Keratinocyte (primary cell): ENCODE results near the gene L1CAM. TPM values are rescaled to one million over a fixed set of nuclear protein-coding genes. Genes with fewer than 3 reads are reported as not detected.

Experiments used
- DNase-seq: peaks from one replicate; pipeline ENCODE4 v3.0.0-alpha.2; 2011; ENCODE audit warnings: low read depth, missing footprints, low spot score
- FAIRE-seq: peaks from 2 replicates; lab custom pipeline; 2011; peaks lifted over from hg19 to GRCh38; lab: Jason Lieb, UNC
- H2AFZ ChIP-seq: 2 replicates; pipeline ENCODE4 v1.6.0; 2012; ENCODE audit warnings: low read length, control low read depth, inconsistent platforms; ENCODE audit not compliant: control insufficient read depth
- H3K27ac ChIP-seq: 2 replicates; pipeline ENCODE4 v1.5.1; 2011; ENCODE audit warnings: low read length; ENCODE audit not compliant: control insufficient read depth, insufficient read depth
- H3K27me3 ChIP-seq: 3 replicates; pipeline ENCODE4 v1.6.0; 2011; ENCODE audit warnings: low read length; ENCODE audit not compliant: control insufficient read depth, insufficient read depth; ENCODE audit errors: extremely low read depth
- H3K36me3 ChIP-seq, 2 experiments: 2 replicates in 1 of 2; 3 replicates in 1 of 2; pipeline ENCODE4 v1.5.1; 2011; ENCODE audit warnings: low read length in 2 of 2, mild to moderate bottlenecking in 1 of 2; ENCODE audit not compliant: control insufficient read depth in 2 of 2, insufficient read depth in 2 of 2; ENCODE audit errors: extremely low read depth in 1 of 2
- H3K4me1 ChIP-seq: 3 replicates; pipeline ENCODE4 v1.5.1; 2011; ENCODE audit warnings: low read length; ENCODE audit not compliant: control insufficient read depth, insufficient read depth; ENCODE audit errors: extremely low read depth
- H3K4me2 ChIP-seq: 3 replicates; pipeline ENCODE4 v1.6.0; 2011; ENCODE audit warnings: low read depth, low read length; ENCODE audit not compliant: control insufficient read depth, insufficient read depth; ENCODE audit errors: extremely low read depth
- H3K4me3 ChIP-seq, 3 experiments: fragments of 200-600 bp in 1 of 3; sonication (generic) in 1 of 3; 2 replicates in 2 of 3; 3 replicates in 1 of 3; pipeline ENCODE4 v1.5.1; 2011 to 2016; ENCODE audit warnings: low read length in 3 of 3, mild to moderate bottlenecking in 3 of 3, control low read depth in 2 of 3, inconsistent platforms in 1 of 3, low read depth in 1 of 3, mixed read lengths in 1 of 3, mixed run types in 1 of 3, moderate library complexity in 1 of 3; ENCODE audit not compliant: control insufficient read depth in 2 of 3, insufficient read depth in 2 of 3; ENCODE audit errors: extremely low read depth in 1 of 3
- H3K79me2 ChIP-seq: 2 replicates; pipeline ENCODE4 v1.6.0; 2012; ENCODE audit warnings: low read length; ENCODE audit not compliant: control insufficient read depth, insufficient read depth
- H3K9ac ChIP-seq: 3 replicates; pipeline ENCODE4 v1.6.0; 2011; ENCODE audit warnings: low read length; ENCODE audit not compliant: control insufficient read depth, insufficient read depth; ENCODE audit errors: extremely low read depth
- H3K9me1 ChIP-seq: 3 replicates; pipeline ENCODE4 v1.6.0; 2011; ENCODE audit warnings: low read length; ENCODE audit not compliant: control insufficient read depth, insufficient read depth; ENCODE audit errors: extremely low read depth
- H3K9me3 ChIP-seq: 2 replicates; pipeline ENCODE4 v1.5.1; 2012; ENCODE audit warnings: low read depth, low read length; ENCODE audit not compliant: control insufficient read depth
- H4K20me1 ChIP-seq: 3 replicates; pipeline ENCODE4 v1.6.0; 2011; ENCODE audit warnings: low read length; ENCODE audit not compliant: control insufficient read depth, insufficient read depth; ENCODE audit errors: extremely low read depth
- CTCF ChIP-seq, 3 experiments: IDR thresholded peaks in 1 of 3; conservative IDR thresholded peaks in 1 of 3; optimal IDR thresholded peaks in 1 of 3; 2 replicates in 2 of 3; 3 replicates in 1 of 3; pipeline versions ENCODE3 to v1.5.1; 2011; ENCODE audit warnings: low read length in 3 of 3, mild to moderate bottlenecking in 3 of 3, moderate library complexity in 2 of 3, control low read depth in 1 of 3, inconsistent platforms in 1 of 3; ENCODE audit not compliant: insufficient read depth in 2 of 3; ENCODE audit errors: extremely low read depth in 1 of 3
- EZH2 ChIP-seq: IDR thresholded peaks from one replicate; pipeline ENCODE4 v1.6.1; 2012; ENCODE audit warnings: inconsistent platforms, mild to moderate bottlenecking, low read length, moderate library complexity
- dilution Hi-C: fragments of 300-500 bp; cut with MboI; formaldehyde crosslinking; loops from one replicate; pipeline ENCODE4 v1.7.0; 2020; ENCODE audit warnings: low sequenced_read_pairs; ENCODE audit not compliant: extremely low pct_ligation_motif_present
- polyA plus RNA-seq, 5 experiments: library from polyadenylated mRNA; depleted of rRNA in 3 of 5; stranded (reverse) in 3 of 5; stranded (forward) in 1 of 5; unstranded in 1 of 5; fragments of >200 nt; gene quantifications; 1 replicate in 1 of 5; 2 replicates in 3 of 5; 3 replicates in 1 of 5; pipeline versions ENCODE4 v1.2.1 to v1.2.3, GENCODE V29; 2011 to 2012; ENCODE audit warnings: missing spikeins in 2 of 5, low read depth in 1 of 5, low replicate concordance in 1 of 5

L1CAM gene
- polyA plus RNA-seq, 1 donor (not counting 4 experiments of a cell fraction or from before 2014, with no cell fraction given): 18.2 TPM

GRCh38 chrX:153913211-153913610, 27.2 kb upstream of the L1CAM start:
- FAIRE-seq: no peak
- dilution Hi-C loops: no loop called here

GRCh38 chrX:153911798-153912197, 25.8 kb upstream of the L1CAM start:
- DNase-seq (no peak), FAIRE-seq (no peak)
- Histone ChIP-seq H3K4me3 (no peak overlapping the region), H3K27me3 (no peaks in the 10 kb centered on the region), H3K4me2 (no peak overlapping the region), H3K27ac (no peak overlapping the region), H3K9me3 (no peaks in the 10 kb centered on the region), H3K9me1 (no peaks in the 10 kb centered on the region), H4K20me1 (no peaks in the 10 kb centered on the region), H3K36me3 (no peaks in the 10 kb centered on the region), H3K9ac (no peak overlapping the region), H3K79me2 (no peaks in the 10 kb centered on the region), H3K4me1 (no peaks in the 10 kb centered on the region), H2AFZ (no peak overlapping the region)
- TF ChIP-seq CTCF (optimal IDR thresholded peaks at IDR 0.05 in 1 of 3, IDR thresholded peaks at IDR 0.05 in 1 of 3, conservative IDR thresholded peaks at IDR 0.05 in 1 of 3; ENCODE audit: extremely low read depth in 1 of 3, insufficient read depth in 2 of 3, low read length in 3 of 3): no peak
- no peak for TF ChIP-seq EZH2
- dilution Hi-C loops: no loop called here

More at GRCh38 chrX:153913211-153913610, 27.2 kb upstream of the L1CAM start:
- H3K4me1 ChIP-seq: peaks cover 8% of the 10 kb centered on the region
- H3K27me3 ChIP-seq: no peaks in the 10 kb centered on the region
- no peak overlapping the region for H3K4me2 ChIP-seq
- DNase-seq: no peak
- no peak overlapping the region for H3K4me3 ChIP-seq
- H2AFZ ChIP-seq: no peak overlapping the region
- no peaks in the 10 kb centered on the region for H3K9me1 ChIP-seq
- no peak overlapping the region for H3K9ac ChIP-seq
- H3K36me3 ChIP-seq: no peaks in the 10 kb centered on the region
- no peak overlapping the region for H3K27ac ChIP-seq
- no peaks in the 10 kb centered on the region for H3K9me3 ChIP-seq
- H3K79me2 ChIP-seq: no peaks in the 10 kb centered on the region
- TF ChIP-seq EZH2 (no peak), CTCF (optimal IDR thresholded peaks at IDR 0.05 in 1 of 3, IDR thresholded peaks at IDR 0.05 in 1 of 3, conservative IDR thresholded peaks at IDR 0.05 in 1 of 3; ENCODE audit: extremely low read depth in 1 of 3, insufficient read depth in 2 of 3, low read length in 3 of 3) (no peak)
- no peaks in the 10 kb centered on the region for H4K20me1 ChIP-seq
